ENCODE measurements around the gene SLC8A1. TPM values are rescaled to one million over a fixed set of nuclear protein-coding genes. Genes with fewer than 3 reads are reported as not detected.

Gene SLC8A1
- total RNA-seq, 1 experiment from 2014 or later = not detected

DNA sequence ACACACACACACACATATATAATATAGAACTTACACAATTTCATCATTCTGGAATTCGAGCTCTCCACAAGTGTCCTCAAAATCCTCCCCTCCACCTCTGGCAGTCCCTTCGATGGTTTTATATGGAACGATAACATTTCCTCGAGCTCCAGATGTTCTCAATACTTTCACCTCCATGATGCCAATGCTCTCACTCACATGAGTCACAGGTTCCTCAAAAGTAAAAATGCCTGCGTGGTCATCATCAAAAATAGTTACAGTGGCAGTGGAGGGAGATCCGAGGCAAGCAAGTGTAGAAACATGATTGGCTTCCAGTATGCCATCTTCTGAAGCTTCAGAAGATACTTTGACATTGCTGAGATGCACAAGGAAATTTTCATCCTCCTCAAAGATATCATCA is 23.5 kb downstream of the SLC8A1 start:
- no peak for DNase-seq
- Histone ChIP-seq H3K36me3 (ENCODE audit: insufficient read depth, low read length) (no peaks in the 10 kb centered on the region), H3K9ac (ENCODE audit: low read length) (no peak overlapping the region), H3K79me2 (ENCODE audit: low read length) (no peaks in the 10 kb centered on the region), H3K4me1 (ENCODE audit: low read length) (no peaks in the 10 kb centered on the region), H3K27ac (ENCODE audit: low read length) (no peak overlapping the region), H3K4me2 (ENCODE audit: low read depth, low read length, poor library complexity, severe bottlenecking) (no peak overlapping the region), H2AFZ (ENCODE audit: low read length) (no peak overlapping the region), H3K27me3 (ENCODE audit: low read length) (no peaks in the 10 kb centered on the region), H3K9me3 (ENCODE audit: low read length) (no peaks in the 10 kb centered on the region), H3K9me2 (replicated peaks; ENCODE audit: insufficient read depth, low read length) (no peaks in the 10 kb centered on the region), H4K20me1 (ENCODE audit: insufficient read depth, low read depth, low read length) (no peaks in the 10 kb centered on the region), H3K4me3 (ENCODE audit: low read length) (no peak overlapping the region)

DNA sequence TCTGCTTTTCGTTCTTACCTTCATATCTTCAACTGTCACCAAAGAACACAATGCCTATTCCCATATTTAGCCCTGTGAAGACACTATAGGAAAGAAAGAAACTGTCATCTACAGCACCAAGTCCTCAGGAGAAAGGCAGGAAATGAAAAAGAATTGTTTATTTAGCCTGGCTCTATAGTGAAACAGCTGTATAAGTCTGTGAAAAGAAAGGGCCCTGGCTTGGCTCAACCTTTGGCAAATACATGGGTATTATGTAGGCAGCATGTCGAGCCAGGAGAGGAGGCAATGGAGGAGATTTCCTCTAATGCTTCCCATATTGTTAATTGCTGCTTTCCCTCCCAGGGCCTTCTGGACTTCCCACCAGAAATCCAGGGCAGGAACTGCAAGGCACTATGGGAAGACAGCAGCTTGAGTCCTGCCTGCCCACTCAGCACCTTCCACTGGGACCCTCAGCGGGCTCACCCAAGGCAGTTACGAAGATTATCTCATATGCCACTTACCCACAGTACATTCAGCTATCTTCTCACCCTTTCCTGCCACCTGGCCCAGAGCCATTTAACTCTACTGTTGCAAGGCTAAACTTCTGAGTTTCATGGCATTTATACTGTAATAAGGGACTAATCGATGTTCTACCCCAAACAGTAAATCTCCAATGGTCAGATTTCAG is 30.1 kb downstream of the SLC8A1 start:
- Histone ChIP-seq H2AFZ (ENCODE audit: low read length) (no peak overlapping the region), H3K27ac (ENCODE audit: low read length) (no peak overlapping the region), H3K4me2 (ENCODE audit: low read depth, low read length, poor library complexity, severe bottlenecking) (no peak overlapping the region), H3K4me1 (ENCODE audit: low read length) (no peaks in the 10 kb centered on the region), H3K9me3 (ENCODE audit: low read length) (no peaks in the 10 kb centered on the region), H3K4me3 (ENCODE audit: low read length) (no peak overlapping the region), H3K27me3 (ENCODE audit: low read length) (no peaks in the 10 kb centered on the region), H3K9me2 (replicated peaks; ENCODE audit: insufficient read depth, low read length) (no peaks in the 10 kb centered on the region), H3K9ac (ENCODE audit: low read length) (no peak overlapping the region), H3K79me2 (ENCODE audit: low read length) (no peaks in the 10 kb centered on the region), H4K20me1 (ENCODE audit: insufficient read depth, low read depth, low read length) (no peaks in the 10 kb centered on the region), H3K36me3 (ENCODE audit: insufficient read depth, low read length) (no peaks in the 10 kb centered on the region)
- DNase-seq = no peak

DNA sequence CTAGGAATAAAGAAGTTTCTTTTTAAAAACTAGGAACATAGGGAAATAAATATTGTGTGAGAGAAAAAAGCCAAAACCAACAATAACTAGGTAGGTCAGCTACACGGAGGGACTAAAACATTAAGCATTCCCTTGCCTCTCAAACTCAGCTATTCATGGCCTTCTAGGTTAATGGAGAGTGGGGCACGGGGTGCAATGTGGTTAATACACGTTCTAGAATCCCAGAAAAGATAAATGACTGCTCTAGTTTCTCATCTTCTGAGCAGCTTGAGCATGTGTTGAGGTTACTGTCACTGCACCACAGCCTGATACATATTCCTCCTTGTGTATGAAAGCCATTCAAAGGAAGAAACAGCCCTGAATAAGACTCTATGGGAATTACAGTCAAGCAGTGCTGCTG is 31.4 kb downstream of the SLC8A1 start:
- H3K9me2 ChIP-seq (replicated peaks; ENCODE audit: insufficient read depth, low read length) = no peaks in the 10 kb centered on the region
- no peak overlapping the region for H3K4me3 ChIP-seq (ENCODE audit: low read length)
- H4K20me1 ChIP-seq (ENCODE audit: insufficient read depth, low read depth, low read length) = no peaks in the 10 kb centered on the region
- no peaks in the 10 kb centered on the region for H3K27me3 ChIP-seq (ENCODE audit: low read length)
- H3K9me3 ChIP-seq (ENCODE audit: low read length) = no peaks in the 10 kb centered on the region
- H3K9ac ChIP-seq (ENCODE audit: low read length) = no peak overlapping the region
- H3K27ac ChIP-seq (ENCODE audit: low read length) = no peak overlapping the region
- H3K4me1 ChIP-seq (ENCODE audit: low read length) = no peaks in the 10 kb centered on the region
- no peak for DNase-seq
- H3K4me2 ChIP-seq (ENCODE audit: low read depth, low read length, poor library complexity, severe bottlenecking) = no peak overlapping the region
- H2AFZ ChIP-seq (ENCODE audit: low read length) = no peak overlapping the region
- no peaks in the 10 kb centered on the region for H3K79me2 ChIP-seq (ENCODE audit: low read length)
- H3K36me3 ChIP-seq (ENCODE audit: insufficient read depth, low read length) = no peaks in the 10 kb centered on the region

DNA sequence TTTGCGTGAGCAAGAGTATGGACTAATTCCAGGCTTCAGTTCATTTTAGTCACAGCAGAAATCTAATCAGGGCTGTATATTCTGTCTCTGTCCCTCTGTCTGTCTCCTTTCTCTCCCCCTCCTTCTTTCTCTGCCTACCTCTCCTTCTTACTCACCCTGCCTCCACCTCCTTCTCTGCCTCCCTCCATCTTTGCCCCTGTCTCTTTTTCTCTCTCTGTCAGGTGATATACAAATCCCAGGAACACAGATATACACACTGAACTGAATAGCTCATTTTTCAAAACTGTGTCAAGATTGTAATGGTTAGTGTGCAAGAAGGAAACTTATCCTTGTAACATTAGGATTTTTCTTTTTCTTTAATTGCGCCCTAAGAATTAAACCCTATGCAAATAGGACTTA is 32.5 kb downstream of the SLC8A1 start:
- H4K20me1 ChIP-seq (ENCODE audit: insufficient read depth, low read depth, low read length) = no peaks in the 10 kb centered on the region
- no peak overlapping the region for H3K4me2 ChIP-seq (ENCODE audit: low read depth, low read length, poor library complexity, severe bottlenecking)
- no peaks in the 10 kb centered on the region for H3K27me3 ChIP-seq (ENCODE audit: low read length)
- no peak for DNase-seq
- no peak overlapping the region for H3K4me3 ChIP-seq (ENCODE audit: low read length)
- H2AFZ ChIP-seq (ENCODE audit: low read length) = no peak overlapping the region
- no peaks in the 10 kb centered on the region for H3K9me2 ChIP-seq (replicated peaks; ENCODE audit: insufficient read depth, low read length)
- no peak overlapping the region for H3K27ac ChIP-seq (ENCODE audit: low read length)
- H3K9me3 ChIP-seq (ENCODE audit: low read length) = no peaks in the 10 kb centered on the region
- no peaks in the 10 kb centered on the region for H3K4me1 ChIP-seq (ENCODE audit: low read length)
- no peaks in the 10 kb centered on the region for H3K79me2 ChIP-seq (ENCODE audit: low read length)
- H3K9ac ChIP-seq (ENCODE audit: low read length) = no peak overlapping the region
- H3K36me3 ChIP-seq (ENCODE audit: insufficient read depth, low read length) = no peaks in the 10 kb centered on the region

DNA sequence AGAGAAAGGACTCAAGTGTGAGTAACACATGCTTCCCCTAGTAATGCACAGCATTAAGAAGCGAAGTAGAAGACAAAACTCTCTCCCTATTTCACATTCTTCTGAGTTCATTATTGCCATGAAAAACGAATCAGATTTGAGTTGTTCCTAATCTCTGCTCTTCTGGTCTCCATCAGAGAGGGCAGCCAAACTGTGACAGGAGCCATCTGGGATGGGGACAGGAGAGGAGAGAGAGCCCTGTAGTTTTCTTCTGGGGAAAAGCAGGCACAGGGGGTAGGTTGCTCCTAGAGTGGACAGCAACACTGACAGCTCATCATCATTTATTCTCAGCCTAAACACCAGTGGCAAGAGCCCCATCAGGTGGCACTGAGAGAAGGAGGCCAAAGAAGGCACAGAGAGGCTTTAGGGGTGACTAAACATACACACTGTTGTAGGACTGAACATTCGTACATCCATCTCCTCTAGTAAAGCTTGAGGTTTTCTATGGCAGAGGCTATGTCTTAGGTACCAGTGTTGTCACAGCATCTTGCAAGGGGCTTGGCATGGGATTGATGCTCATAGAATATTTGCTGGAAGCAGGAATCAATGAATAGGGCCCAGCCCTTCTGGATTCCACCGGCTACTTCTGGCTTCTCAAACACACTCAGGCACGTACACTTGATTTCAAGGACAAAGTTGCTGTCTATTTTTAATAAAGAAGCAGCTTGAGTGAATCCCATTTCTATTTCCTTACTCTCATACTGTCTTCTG is 33.1 kb downstream of the SLC8A1 start:
- H3K9me2 ChIP-seq (replicated peaks; ENCODE audit: insufficient read depth, low read length) = no peaks in the 10 kb centered on the region
- no peak overlapping the region for H3K4me3 ChIP-seq (ENCODE audit: low read length)
- no peaks in the 10 kb centered on the region for H3K4me1 ChIP-seq (ENCODE audit: low read length)
- H3K36me3 ChIP-seq (ENCODE audit: insufficient read depth, low read length) = no peaks in the 10 kb centered on the region
- no peaks in the 10 kb centered on the region for H4K20me1 ChIP-seq (ENCODE audit: insufficient read depth, low read depth, low read length)
- H3K27me3 ChIP-seq (ENCODE audit: low read length) = no peaks in the 10 kb centered on the region
- H3K27ac ChIP-seq (ENCODE audit: low read length) = no peak overlapping the region
- H3K9me3 ChIP-seq (ENCODE audit: low read length) = no peaks in the 10 kb centered on the region
- H3K4me2 ChIP-seq (ENCODE audit: low read depth, low read length, poor library complexity, severe bottlenecking) = no peak overlapping the region
- H2AFZ ChIP-seq (ENCODE audit: low read length) = no peak overlapping the region
- no peak overlapping the region for H3K9ac ChIP-seq (ENCODE audit: low read length)
- no peak for DNase-seq
- no peaks in the 10 kb centered on the region for H3K79me2 ChIP-seq (ENCODE audit: low read length)

DNA sequence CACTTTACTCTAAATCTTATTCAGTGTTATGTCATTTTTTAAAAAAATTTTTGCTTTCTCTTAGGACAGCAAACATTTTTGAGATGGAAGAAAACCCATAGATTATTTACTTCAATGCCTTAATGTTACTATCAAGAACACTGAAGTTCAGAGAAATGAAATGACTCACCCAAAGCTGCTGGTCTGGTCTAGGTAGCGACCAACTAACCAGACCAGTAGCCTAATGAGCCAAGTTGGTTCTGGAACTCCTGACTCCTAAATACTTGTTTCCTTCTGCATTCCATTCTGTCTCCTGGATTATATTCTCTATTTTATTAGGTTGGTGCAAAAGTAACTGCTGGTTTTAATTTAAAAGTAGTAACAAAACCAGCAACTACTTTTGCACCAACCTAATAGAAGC is 35.4 kb downstream of the SLC8A1 start:
- Histone ChIP-seq H4K20me1 (ENCODE audit: insufficient read depth, low read depth, low read length) (no peaks in the 10 kb centered on the region), H3K4me1 (ENCODE audit: low read length) (no peaks in the 10 kb centered on the region), H3K9me2 (replicated peaks; ENCODE audit: insufficient read depth, low read length) (no peaks in the 10 kb centered on the region), H3K4me2 (ENCODE audit: low read depth, low read length, poor library complexity, severe bottlenecking) (no peak overlapping the region), H2AFZ (ENCODE audit: low read length) (no peak overlapping the region), H3K27me3 (ENCODE audit: low read length) (no peaks in the 10 kb centered on the region), H3K79me2 (ENCODE audit: low read length) (no peaks in the 10 kb centered on the region), H3K9me3 (ENCODE audit: low read length) (no peaks in the 10 kb centered on the region), H3K9ac (ENCODE audit: low read length) (no peak overlapping the region), H3K36me3 (ENCODE audit: insufficient read depth, low read length) (no peaks in the 10 kb centered on the region), H3K4me3 (ENCODE audit: low read length) (no peak overlapping the region), H3K27ac (ENCODE audit: low read length) (no peak overlapping the region)
- peak; percentile 15 for DNase-seq

DNA sequence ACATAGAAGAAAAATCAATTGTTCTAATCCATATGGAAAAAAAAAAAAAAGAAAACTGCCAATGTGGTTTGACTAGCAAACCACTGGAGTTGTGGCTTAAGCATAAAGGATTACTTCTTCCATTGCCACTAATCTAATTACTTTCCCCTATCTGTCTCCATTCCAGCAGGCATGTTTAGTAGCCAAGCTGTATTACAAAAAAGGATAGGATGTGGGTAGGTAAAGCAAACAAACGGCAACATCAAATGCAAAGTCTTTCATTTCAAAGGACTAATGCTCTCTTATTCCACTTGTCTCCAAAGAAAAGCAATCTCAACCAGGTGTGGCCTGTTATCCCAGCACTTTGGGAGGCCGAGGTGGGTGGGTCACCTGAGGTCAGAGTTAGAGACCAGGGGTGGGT is 36.5 kb downstream of the SLC8A1 start:
- H3K27ac ChIP-seq (ENCODE audit: low read length) = no peak overlapping the region
- H3K27me3 ChIP-seq (ENCODE audit: low read length) = no peaks in the 10 kb centered on the region
- no peaks in the 10 kb centered on the region for H4K20me1 ChIP-seq (ENCODE audit: insufficient read depth, low read depth, low read length)
- H3K79me2 ChIP-seq (ENCODE audit: low read length) = no peaks in the 10 kb centered on the region
- no peaks in the 10 kb centered on the region for H3K36me3 ChIP-seq (ENCODE audit: insufficient read depth, low read length)
- DNase-seq = no peak
- no peaks in the 10 kb centered on the region for H3K9me2 ChIP-seq (replicated peaks; ENCODE audit: insufficient read depth, low read length)
- H3K4me2 ChIP-seq (ENCODE audit: low read depth, low read length, poor library complexity, severe bottlenecking) = no peak overlapping the region
- no peak overlapping the region for H3K4me3 ChIP-seq (ENCODE audit: low read length)
- H2AFZ ChIP-seq (ENCODE audit: low read length) = no peak overlapping the region
- no peaks in the 10 kb centered on the region for H3K4me1 ChIP-seq (ENCODE audit: low read length)
- no peaks in the 10 kb centered on the region for H3K9me3 ChIP-seq (ENCODE audit: low read length)
- H3K9ac ChIP-seq (ENCODE audit: low read length) = no peak overlapping the region

DNA sequence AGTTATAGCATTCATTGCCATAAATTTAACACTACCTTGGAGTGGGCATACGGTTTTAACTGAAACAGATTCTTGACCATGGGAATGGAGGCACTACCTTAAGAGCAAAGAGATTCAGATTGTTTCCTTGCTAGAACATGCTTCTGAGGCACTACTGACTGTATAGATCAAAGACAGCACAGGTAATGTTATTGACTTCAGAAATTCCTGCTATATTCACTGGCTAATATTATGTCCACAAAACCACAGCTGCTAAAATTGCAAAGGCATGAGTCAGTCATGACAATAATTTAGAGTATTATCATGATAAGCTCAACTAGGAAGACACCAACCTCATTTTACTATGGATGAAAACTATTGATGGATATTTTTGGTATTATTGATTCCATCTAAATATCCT is 39.4 kb downstream of the SLC8A1 start:
- H3K4me1 ChIP-seq (ENCODE audit: low read length) = no peaks in the 10 kb centered on the region
- no peak overlapping the region for H3K9ac ChIP-seq (ENCODE audit: low read length)
- no peaks in the 10 kb centered on the region for H3K9me3 ChIP-seq (ENCODE audit: low read length)
- H2AFZ ChIP-seq (ENCODE audit: low read length) = no peak overlapping the region
- no peak for DNase-seq
- H3K4me2 ChIP-seq (ENCODE audit: low read depth, low read length, poor library complexity, severe bottlenecking) = no peak overlapping the region
- no peak overlapping the region for H3K4me3 ChIP-seq (ENCODE audit: low read length)
- H4K20me1 ChIP-seq (ENCODE audit: insufficient read depth, low read depth, low read length) = no peaks in the 10 kb centered on the region
- H3K27me3 ChIP-seq (ENCODE audit: low read length) = no peaks in the 10 kb centered on the region
- no peaks in the 10 kb centered on the region for H3K9me2 ChIP-seq (replicated peaks; ENCODE audit: insufficient read depth, low read length)
- no peaks in the 10 kb centered on the region for H3K36me3 ChIP-seq (ENCODE audit: insufficient read depth, low read length)
- H3K27ac ChIP-seq (ENCODE audit: low read length) = no peak overlapping the region
- no peaks in the 10 kb centered on the region for H3K79me2 ChIP-seq (ENCODE audit: low read length)
